ENCODE measurements around the gene HTD2. TPM values are rescaled to one million over a fixed set of nuclear protein-coding genes. Genes with fewer than 3 reads are reported as not detected.
"Not testable (repeated sequence)": the region's sequence is repeated elsewhere in the genome, so short reads cannot be mapped to it uniquely, and the experiment has no call there.

Gene HTD2
- total and polyA plus RNA-seq, 9 donors = 7.3 to 12.0 (median 9.2) TPM

- Histone ChIP-seq H3K9me3 (no peaks in the 10 kb centered on the region), H3K4me1 (ENCODE audit: insufficient read depth) (no peaks in the 10 kb centered on the region), H3K27ac (no peak overlapping the region), H3K4me3 (no peak overlapping the region), H3K36me3 (no peaks in the 10 kb centered on the region), H3K27me3 (no peaks in the 10 kb centered on the region)
- no peak for DNase-seq
- intact Hi-C loops (cut with DNase I) = no loop called here
- TF ChIP-seq EP300 (IDR thresholded peaks at IDR 0.05) (no peak), CTCF (IDR thresholded peaks at IDR 0.05) (no peak)
- 82 to 89% (median 85%) methylated on average over 6 of the region's 6 CpGs for WGBS, 3 donors
These were observed 45.6 kb upstream of the HTD2 start for GRCh38 chr3:58260733-58261132.

GRCh38 chr3:58261954-58262666, 44.2 kb upstream of the HTD2 start:
- no peaks in the 10 kb centered on the region for H3K4me1 ChIP-seq (ENCODE audit: insufficient read depth)
- no peaks in the 10 kb centered on the region for H3K27me3 ChIP-seq
- H3K36me3 ChIP-seq = no peaks in the 10 kb centered on the region
- no peaks in the 10 kb centered on the region for H3K9me3 ChIP-seq
- no peak for DNase-seq
- intact Hi-C loops (cut with DNase I) = no loop called here
- H3K4me3 ChIP-seq = no peak overlapping the region
- TF ChIP-seq POLR2A (IDR thresholded peaks at IDR 0.05) = no peak
- no peak for TF ChIP-seq EP300 (IDR thresholded peaks at IDR 0.05)
- TF ChIP-seq CTCF (IDR thresholded peaks at IDR 0.05) = no peak
- no peak overlapping the region for H3K27ac ChIP-seq
- WGBS, 3 donors = 88 to 95% (median 91%) methylated on average over 3 of the region's 3 CpGs

GRCh38 chr3:58266577-58266976, 39.7 kb upstream of the HTD2 start:
- Histone ChIP-seq H3K4me1 (ENCODE audit: insufficient read depth) (no peaks in the 10 kb centered on the region), H3K36me3 (no peaks in the 10 kb centered on the region), H3K27me3 (no peaks in the 10 kb centered on the region), H3K27ac (no peak overlapping the region), H3K4me3 (no peak overlapping the region), H3K9me3 (no peaks in the 10 kb centered on the region)
- TF ChIP-seq CTCF (IDR thresholded peaks at IDR 0.05) = no peak
- no peak for TF ChIP-seq EP300 (IDR thresholded peaks at IDR 0.05)
- no peak for TF ChIP-seq POLR2A (IDR thresholded peaks at IDR 0.05)
- intact Hi-C loops (cut with DNase I) = no loop called here
- DNase-seq = no peak
- 31 to 39% (median 35%) methylated on average over 1 of the region's 1 CpG for WGBS, 3 donors

GRCh38 chr3:58267543-58267942, 38.8 kb upstream of the HTD2 start:
- DNase-seq; H3K27me3 ChIP-seq; H3K4me1 ChIP-seq (ENCODE audit: insufficient read depth); H3K27ac ChIP-seq; H3K4me3 ChIP-seq; H3K36me3 ChIP-seq; intact Hi-C loops (cut with DNase I); H3K9me3 ChIP-seq: not testable (repeated sequence)
- 89 to 97% (median 95%) methylated on average over 1 of the region's 1 CpG for WGBS, 3 donors

GRCh38 chr3:58269356-58269755, 37.0 kb upstream of the HTD2 start:
- Histone ChIP-seq H3K36me3 (no peaks in the 10 kb centered on the region), H3K27me3 (no peaks in the 10 kb centered on the region), H3K4me1 (ENCODE audit: insufficient read depth) (no peaks in the 10 kb centered on the region), H3K27ac (no peak overlapping the region), H3K9me3 (no peaks in the 10 kb centered on the region), H3K4me3 (no peak overlapping the region)
- intact Hi-C loops (cut with DNase I) = no loop called here
- no peak for DNase-seq
- TF ChIP-seq EP300 (IDR thresholded peaks at IDR 0.05) = no peak
- TF ChIP-seq CTCF (IDR thresholded peaks at IDR 0.05) = no peak
- TF ChIP-seq POLR2A (IDR thresholded peaks at IDR 0.05) = no peak
- 96 to 98% (median 98%) methylated on average over 2 of the region's 2 CpGs for WGBS, 3 donors
